ENCODE measurements around the gene NFIA.
"Not testable (repeated sequence)": the region's sequence is repeated elsewhere in the genome, so short reads cannot be mapped to it uniquely, and the experiment has no call there.

Gene NFIA

GRCh38 chr1:61109158-61109557, 26.8 kb downstream of the NFIA start:
- DNase-seq = no peak

DNA sequence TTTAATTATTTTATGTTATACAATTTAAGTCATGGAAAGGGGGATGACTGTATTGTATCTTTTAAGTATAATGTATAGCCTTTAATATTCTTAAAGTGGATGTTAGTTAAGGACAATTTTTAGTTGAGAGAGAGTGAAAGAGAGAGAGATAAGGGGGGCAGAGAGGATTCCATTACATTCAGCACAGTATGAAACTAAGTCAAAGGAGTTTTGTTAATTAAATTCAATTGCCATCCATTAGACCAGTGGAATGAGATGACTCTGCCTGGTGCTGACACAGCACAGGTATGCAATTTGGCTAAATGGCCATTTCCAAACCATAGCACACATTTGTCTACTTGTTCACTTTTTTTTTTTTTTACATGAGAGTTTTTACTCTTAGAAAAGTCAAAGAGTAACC, 27.5 kb downstream of the NFIA start:
- DNase-seq = no peak

- no peak for DNase-seq
These were observed 28.2 kb downstream of the NFIA start for GRCh38 chr1:61110554-61110953.

DNA sequence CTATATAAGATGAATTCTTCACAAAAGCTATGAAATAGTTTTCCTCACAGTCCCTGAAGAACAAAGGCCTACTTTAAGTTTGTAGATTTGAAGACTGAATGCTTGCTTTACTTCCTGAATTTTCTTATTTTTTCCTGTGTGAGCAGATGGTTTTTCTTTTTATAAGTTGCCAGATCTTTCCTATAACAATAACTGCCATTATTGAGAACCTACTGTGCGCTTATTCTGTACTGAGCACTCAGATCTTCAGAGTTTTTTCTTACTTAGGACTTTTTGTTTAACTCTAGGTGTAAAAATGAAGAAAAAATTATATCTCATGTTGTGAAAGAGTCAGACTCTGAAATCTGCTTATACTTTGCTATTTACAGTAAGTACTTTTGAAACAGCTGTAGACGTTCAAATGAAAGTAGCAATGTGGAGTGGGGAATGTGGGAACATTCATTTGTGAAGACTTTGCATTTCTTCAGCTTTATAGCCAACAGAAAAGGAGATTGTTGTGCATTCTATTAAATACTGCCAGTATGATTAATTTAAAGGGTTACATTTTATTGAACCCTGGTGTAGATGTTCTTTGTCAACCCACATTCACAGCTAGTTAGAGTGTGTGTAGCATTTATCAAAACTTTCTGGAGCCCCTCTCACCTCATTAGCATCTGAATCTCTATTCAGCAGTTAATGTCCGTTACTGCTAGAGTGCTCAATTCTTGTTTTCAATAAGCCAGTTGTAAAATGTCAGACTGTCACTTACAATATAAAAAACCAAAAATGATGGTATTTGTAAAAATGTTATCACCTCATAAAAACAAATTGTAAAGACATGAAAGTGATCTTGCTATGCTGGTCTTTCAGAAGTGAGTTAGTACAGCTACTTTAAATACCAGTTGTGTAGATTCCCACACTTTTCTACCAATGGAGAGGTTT, 29.0 kb downstream of the NFIA start:
- DNase-seq = no peak

GRCh38 chr1:61114178-61114870, 32.0 kb downstream of the NFIA start:
- DNase-seq = no peak

GRCh38 chr1:61115436-61115835, 33.1 kb downstream of the NFIA start:
- no peak for DNase-seq

DNA sequence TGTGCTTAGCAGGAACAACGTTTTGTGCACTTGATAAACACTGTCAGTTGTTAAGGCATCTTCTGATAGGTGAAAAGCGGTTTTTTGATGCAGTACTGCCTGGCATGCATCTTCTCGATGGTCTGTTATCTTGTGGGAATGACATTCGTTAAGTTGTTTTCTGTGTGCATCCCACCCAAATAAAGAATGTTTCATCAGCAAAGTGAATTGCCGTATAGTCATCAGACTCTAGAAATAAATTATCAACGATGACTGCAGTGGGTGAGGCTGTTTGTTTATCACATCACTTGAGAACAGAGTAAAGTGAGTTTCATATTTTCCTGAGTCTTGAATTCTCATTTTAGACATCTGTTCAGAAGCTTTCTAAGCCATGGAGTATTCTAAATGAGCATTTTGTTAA, 34.1 kb downstream of the NFIA start:
- DNase-seq = no peak

DNA sequence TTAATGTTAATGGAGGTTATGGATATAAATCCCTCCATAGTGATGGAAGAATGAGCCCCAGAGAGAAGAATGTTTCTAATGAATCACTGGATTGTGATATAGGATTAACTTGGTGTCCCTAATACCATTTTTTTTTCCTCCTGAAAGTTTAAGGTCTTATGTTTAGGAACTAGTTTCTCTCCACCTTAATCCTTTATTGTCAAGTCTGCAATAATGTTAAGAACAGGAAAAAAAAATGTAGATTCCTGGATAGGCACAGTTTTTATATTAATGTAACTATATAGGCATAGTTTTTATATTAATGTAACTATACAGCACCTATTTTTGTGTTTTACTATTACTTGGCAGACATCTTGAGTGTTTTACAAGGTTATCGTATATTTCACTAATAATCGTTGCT, 34.9 kb downstream of the NFIA start:
- DNase-seq = no peak

DNA sequence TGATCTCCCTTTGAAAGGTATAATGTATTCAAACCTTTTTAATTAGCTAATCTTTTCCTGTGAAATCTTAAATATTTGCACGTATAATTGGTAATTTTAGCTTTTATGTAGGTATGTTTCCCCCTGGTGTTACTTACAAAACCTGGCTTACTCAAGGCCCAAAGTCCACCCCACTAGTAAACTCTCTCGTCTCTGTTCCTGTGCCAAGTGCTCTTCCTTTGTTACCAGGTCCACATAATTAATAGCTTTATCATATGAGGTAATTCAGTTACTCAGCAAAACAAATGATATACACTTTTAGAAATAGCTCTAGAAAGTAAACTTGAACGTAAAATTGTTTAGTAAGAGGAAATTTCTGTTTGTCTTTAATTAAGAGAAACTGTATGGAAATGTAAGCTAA, 36.7 kb downstream of the NFIA start:
- DNase-seq = no peak

GRCh38 chr1:61120246-61120840, 38.0 kb downstream of the NFIA start:
- no peak for DNase-seq

DNA sequence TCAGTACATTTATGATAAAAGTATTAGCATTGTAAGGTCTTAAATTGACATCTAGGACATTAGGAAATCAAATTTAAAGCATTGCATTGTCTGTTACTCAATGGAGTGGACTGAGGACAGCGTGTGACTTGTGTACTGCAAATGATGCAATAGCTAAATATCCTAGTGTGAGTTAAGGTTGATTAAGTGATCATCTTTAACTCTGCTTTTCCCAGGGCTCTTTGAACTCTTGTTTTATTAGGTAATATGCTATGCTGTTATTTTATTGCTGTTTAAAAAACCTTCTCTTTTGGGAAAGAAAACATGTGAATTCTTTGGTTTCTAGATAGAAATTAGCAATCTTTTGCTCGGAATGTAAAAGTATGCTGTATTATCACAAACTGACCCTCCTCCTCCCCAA, 38.6 kb downstream of the NFIA start:
- DNase-seq = no peak

GRCh38 chr1:61121631-61122030, 39.3 kb downstream of the NFIA start:
- no peak for DNase-seq

GRCh38 chr1:61122389-61122788, 40.0 kb downstream of the NFIA start:
- DNase-seq = no peak

GRCh38 chr1:61123326-61123725, 41.0 kb downstream of the NFIA start:
- no peak for DNase-seq

- no peak for DNase-seq
These were observed 41.7 kb downstream of the NFIA start for GRCh38 chr1:61124078-61124477.

GRCh38 chr1:61124696-61125095, 42.3 kb downstream of the NFIA start:
- no peak for DNase-seq

DNA sequence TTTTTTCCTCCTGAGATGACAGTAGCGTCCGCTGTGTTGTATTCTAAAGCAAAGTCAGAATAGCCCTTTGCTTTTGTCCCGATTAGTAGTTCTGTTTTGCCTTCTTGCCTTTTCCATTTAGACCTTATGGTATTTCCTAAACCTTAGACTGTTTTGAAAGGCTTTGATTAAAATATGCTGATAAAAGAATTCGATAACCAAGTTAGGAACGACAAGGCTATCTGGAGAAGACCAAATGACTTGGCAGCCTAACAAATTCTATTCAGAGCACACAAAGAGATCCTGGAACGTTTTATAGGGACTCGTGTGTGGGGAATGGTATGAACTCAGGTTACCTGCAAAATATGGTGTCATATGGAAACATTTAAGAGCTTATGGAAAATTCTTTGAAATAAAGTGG, 42.9 kb downstream of the NFIA start:
- no peak for DNase-seq

DNA sequence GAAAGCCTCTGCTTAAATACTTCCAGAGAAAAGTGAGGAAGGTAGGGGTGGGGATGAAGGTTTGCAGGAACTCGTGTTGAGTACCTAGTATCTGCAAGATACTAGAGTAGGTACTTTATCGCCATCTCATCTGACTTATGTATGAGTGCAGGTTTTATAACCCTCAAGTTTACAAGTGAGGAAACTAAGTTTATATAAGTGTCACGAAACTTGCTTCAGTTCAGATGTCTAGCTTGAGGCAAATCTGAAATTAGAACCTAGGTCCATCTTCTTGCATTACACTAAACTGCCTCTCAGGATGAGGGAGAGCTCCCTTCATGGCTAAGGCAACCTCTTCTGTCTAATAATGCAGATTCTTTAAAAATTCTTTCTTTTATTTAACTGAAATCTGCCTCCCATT, 43.5 kb downstream of the NFIA start:
- DNase-seq = no peak

DNA sequence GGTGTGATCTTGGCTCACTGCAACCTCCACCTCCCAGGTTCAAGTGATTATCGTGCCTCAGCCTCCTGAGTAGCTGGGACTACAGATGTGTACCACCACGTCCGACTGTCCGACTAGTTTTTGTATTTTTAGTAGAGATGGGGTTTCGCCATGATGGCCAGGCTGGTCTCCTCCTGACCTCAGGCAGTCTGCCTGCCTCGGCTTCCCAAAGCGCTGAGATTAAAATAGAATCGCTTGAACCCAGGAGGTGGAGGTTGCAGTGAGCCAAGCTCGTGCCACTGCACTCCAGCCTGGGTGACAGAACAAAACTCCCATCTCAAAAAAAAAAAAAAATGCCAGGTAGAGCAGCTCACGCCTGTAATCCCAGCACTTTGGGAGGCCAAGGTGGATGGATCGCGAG, 44.5 kb downstream of the NFIA start:
- DNase-seq = not testable (repeated sequence)

DNA sequence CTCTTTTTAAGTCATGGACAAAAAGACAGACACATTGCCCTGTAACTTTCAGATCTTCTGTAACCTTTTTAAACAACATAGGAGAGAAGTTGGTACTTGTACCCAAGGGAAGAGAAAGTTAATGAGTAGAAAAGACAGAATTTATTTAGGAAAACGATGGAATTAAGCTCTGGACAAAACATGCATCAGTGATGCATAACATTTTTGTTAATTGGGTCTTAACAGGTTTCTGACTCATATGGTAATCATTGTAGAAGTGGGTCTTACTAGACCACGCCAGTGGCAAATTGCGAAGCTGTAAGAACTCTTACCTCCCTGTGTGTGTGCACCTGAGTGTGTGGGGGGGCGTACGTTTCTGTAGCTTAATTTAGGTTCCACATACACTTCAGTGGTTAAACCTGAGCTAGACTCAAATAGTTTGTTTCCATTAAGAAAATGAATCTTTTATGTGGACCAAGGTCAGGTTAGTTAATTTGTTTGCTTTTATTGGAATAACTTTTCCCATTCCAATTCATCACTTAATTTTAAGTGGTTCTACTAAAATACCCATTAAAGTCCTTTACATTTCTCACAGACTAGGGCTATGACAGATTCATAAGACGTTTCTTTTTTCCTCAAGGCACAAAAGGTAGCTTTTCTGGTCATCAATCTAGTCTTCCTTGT, 48.1 kb downstream of the NFIA start:
- no peak for DNase-seq

DNA sequence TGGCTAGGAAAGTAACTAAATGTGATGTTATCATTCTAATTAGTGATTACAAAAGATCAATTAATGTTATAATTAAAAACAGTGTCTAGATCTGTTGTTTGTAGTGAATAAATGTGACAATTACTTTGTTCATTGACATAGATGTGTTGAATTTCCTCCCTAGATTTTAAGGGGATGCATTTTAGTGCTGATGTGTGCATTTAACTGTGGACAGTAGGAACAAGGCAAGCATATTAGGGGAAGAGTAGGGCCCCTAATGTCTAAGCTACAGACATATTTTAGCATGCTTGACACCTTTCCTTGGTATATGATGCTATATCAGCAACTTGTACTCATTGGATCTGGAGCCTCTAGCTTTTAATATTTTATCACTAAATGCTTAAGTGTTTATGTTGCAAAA, 48.9 kb downstream of the NFIA start:
- no peak for DNase-seq

- no peak for DNase-seq
These were observed 49.4 kb downstream of the NFIA start for GRCh38 chr1:61131716-61132115.

- DNase-seq = no peak
These were observed 49.8 kb downstream of the NFIA start for GRCh38 chr1:61132176-61132638.

Data from activated gamma-delta T cell (primary cell).